Liver (tissue), 3 donors: ENCODE results near the gene EXOC7.

Source experiments
- CTCF ChIP-seq: fragments of 150-350 bp; IDR thresholded peaks from 2 replicates; pipeline ENCODE4 v1.5.1; 2017; ENCODE audit warnings: improper control_type of control experiment, low read depth, low read length; ENCODE audit not compliant: missing input control
- EGR1 ChIP-seq, 2 donors: IDR thresholded peaks; 2 replicates each; pipeline ENCODE4 v1.6.1; 2016 to 2018; ENCODE audit warnings: antibody characterized with exemption in 2 of 2, low read depth in 2 of 2
- GABPA ChIP-seq, 2 donors: IDR thresholded peaks in 1 of 2; conservative IDR thresholded peaks in 1 of 2; 2 replicates each; pipeline ENCODE4 v1.6.1; 2016; ENCODE audit warnings: antibody characterized with exemption in 2 of 2, mild to moderate bottlenecking in 1 of 2, moderate library complexity in 1 of 2
- ZBTB33 ChIP-seq: IDR thresholded peaks from 2 replicates; pipeline ENCODE4 v1.6.1; 2016; ENCODE audit warnings: antibody characterized with exemption
- donor health status: healthy.
- donor health status: healthy.

DNA sequence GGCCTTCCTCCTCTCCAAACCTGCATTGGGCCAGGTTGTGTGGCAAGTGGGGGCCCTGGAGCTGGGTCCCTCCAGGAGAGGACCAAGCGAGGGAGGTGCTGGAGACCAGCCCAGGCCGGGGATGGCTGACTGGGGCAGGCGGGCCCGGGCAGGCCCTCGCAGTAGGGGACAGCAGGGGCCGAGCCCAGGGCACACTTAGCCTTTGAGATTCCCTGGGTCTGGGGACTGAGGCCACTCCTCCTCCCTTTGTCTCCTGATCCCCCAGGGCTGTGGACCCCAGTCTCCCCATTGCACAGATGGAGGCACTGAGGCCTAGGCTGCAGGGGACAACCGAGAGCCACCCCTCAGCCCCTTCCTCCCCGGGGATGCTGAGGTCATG lies 32.2 kb upstream of the EXOC7 start:
- TF ChIP-seq EGR1 (IDR thresholded peaks at IDR 0.05; ENCODE audit: low read depth in 2 of 2) (no peak), CTCF (no peak), GABPA (IDR thresholded peaks at IDR 0.05 in 1 of 2, conservative IDR thresholded peaks at IDR 0.05 in 1 of 2) (no peak), ZBTB33 (no peak)
